ENCODE results near the gene KPNA4. TPM values are rescaled to one million over a fixed set of nuclear protein-coding genes. Genes with fewer than 3 reads are reported as not detected.

Gene KPNA4
- total RNA-seq, 4 donors from 2014 or later: 23.0 to 27.7 (median 24.6) TPM

- H3K4me3 ChIP-seq (ENCODE audit: low read depth, poor library complexity, severe bottlenecking): no peak overlapping the region
- WGBS, 2 donors: 79 to 88% methylated on average over 5 of the region's 5 CpGs
- DNase-seq (ENCODE audit: low spot score in 2 of 2): no peak
- intact Hi-C loops (cut with DNase I; ENCODE audit: low total_unique reads): loop anchor here (5.0 kb wide), 1 partner anchor 1153 kb away; no protein-coding TSS in a partner anchor
- TF ChIP-seq CTCF (IDR thresholded peaks at IDR 0.05) (no peak), POLR2A (IDR thresholded peaks at IDR 0.05) (no peak)
Measured at GRCh38 chr3:160470181-160470580, 95.2 kb downstream of the KPNA4 start.

- intact Hi-C loops (cut with DNase I; ENCODE audit: low total_unique reads): no loop called here
- H3K4me3 ChIP-seq (ENCODE audit: low read depth, poor library complexity, severe bottlenecking): no peak overlapping the region
- no peak for DNase-seq (ENCODE audit: low spot score in 2 of 2)
- 69 to 73% methylated on average over 1 of the region's 1 CpG for whole genome bisulfite sequencing, 2 donors
- TF ChIP-seq POLR2A (IDR thresholded peaks at IDR 0.05) (no peak), CTCF (IDR thresholded peaks at IDR 0.05) (no peak)
Measured at GRCh38 chr3:160464971-160465370, 100.4 kb downstream of the KPNA4 start.

- no peak for DNase-seq (ENCODE audit: low spot score in 2 of 2)
- WGBS, 2 donors: 91 to 95% methylated on average over 2 of the region's 2 CpGs
- intact Hi-C loops (cut with DNase I; ENCODE audit: low total_unique reads): no loop called here
- H3K4me3 ChIP-seq (ENCODE audit: low read depth, poor library complexity, severe bottlenecking): no peak overlapping the region
- TF ChIP-seq CTCF (IDR thresholded peaks at IDR 0.05): no peak
- TF ChIP-seq POLR2A (IDR thresholded peaks at IDR 0.05): no peak
Measured at GRCh38 chr3:160464321-160464720, 101.0 kb downstream of the KPNA4 start.

- TF ChIP-seq POLR2A (IDR thresholded peaks at IDR 0.05): no peak
- TF ChIP-seq CTCF (IDR thresholded peaks at IDR 0.05): no peak
- intact Hi-C loops (cut with DNase I; ENCODE audit: low total_unique reads): no loop called here
- WGBS, 2 donors: 90% methylated on average over 3 of the region's 3 CpGs
- no peak overlapping the region for H3K4me3 ChIP-seq (ENCODE audit: low read depth, poor library complexity, severe bottlenecking)
- DNase-seq (ENCODE audit: low spot score in 2 of 2): no peak
Measured at GRCh38 chr3:160460033-160460432, 105.3 kb downstream of the KPNA4 start.

- 89 to 93% methylated on average over 9 of the region's 9 CpGs for WGBS, 2 donors
- intact Hi-C loops (cut with DNase I; ENCODE audit: low total_unique reads): no loop called here
- no peak for DNase-seq (ENCODE audit: low spot score in 2 of 2)
- H3K4me3 ChIP-seq (ENCODE audit: low read depth, poor library complexity, severe bottlenecking): no peak overlapping the region
- no peak for TF ChIP-seq POLR2A (IDR thresholded peaks at IDR 0.05)
- no peak for TF ChIP-seq CTCF (IDR thresholded peaks at IDR 0.05)
Measured at GRCh38 chr3:160459450-160459970, 105.9 kb downstream of the KPNA4 start.

- no peak for DNase-seq (ENCODE audit: low spot score in 2 of 2)
- 87 to 91% methylated on average over 4 of the region's 4 CpGs for WGBS, 2 donors
- intact Hi-C loops (cut with DNase I; ENCODE audit: low total_unique reads): no loop called here
- TF ChIP-seq POLR2A (IDR thresholded peaks at IDR 0.05) (no peak), CTCF (IDR thresholded peaks at IDR 0.05) (no peak)
- H3K4me3 ChIP-seq (ENCODE audit: low read depth, poor library complexity, severe bottlenecking): no peak overlapping the region
Measured at GRCh38 chr3:160458151-160458550, 107.2 kb downstream of the KPNA4 start.
